H9 (cell line): ENCODE measurements around the gene ZNRF3. TPM values are rescaled to one million over a fixed set of nuclear protein-coding genes. Genes with fewer than 3 reads are reported as not detected.

Experiments
- DNase-seq: peaks from one replicate; pipeline ENCODE4 v3.0.0-alpha.2; 2017
- H2AFZ ChIP-seq: one replicate; pipeline ENCODE4 v1.6.1; 2013; ENCODE audit warnings: mild to moderate bottlenecking, low read length, control low read depth, moderate library complexity
- H2AK5ac ChIP-seq: 2 replicates; pipeline ENCODE4 v1.6.1; 2013; ENCODE audit warnings: low read length, control low read depth, mixed read lengths; ENCODE audit not compliant: insufficient read length
- H2BK120ac ChIP-seq: one replicate; pipeline ENCODE4 v1.6.1; 2013; ENCODE audit warnings: low read depth, mild to moderate bottlenecking, low read length, control low read depth, inconsistent platforms; ENCODE audit not compliant: poor library complexity, severe bottlenecking
- H2BK12ac ChIP-seq: 2 replicates; pipeline ENCODE4 v1.6.1; 2013; ENCODE audit warnings: low read length, control low read depth, mixed read lengths, low read depth; ENCODE audit not compliant: insufficient read length
- H2BK15ac ChIP-seq: 2 replicates; pipeline ENCODE4 v1.6.1; 2013; ENCODE audit warnings: low read depth, low read length, control low read depth
- H2BK20ac ChIP-seq: one replicate; pipeline ENCODE4 v1.6.1; 2013; ENCODE audit warnings: low read depth, mild to moderate bottlenecking, low read length, control low read depth, inconsistent platforms; ENCODE audit not compliant: poor library complexity, severe bottlenecking
- H2BK5ac ChIP-seq: 2 replicates; pipeline ENCODE4 v1.6.1; 2013; ENCODE audit warnings: low read length, control low read depth, mixed read lengths; ENCODE audit not compliant: insufficient read length
- H3K14ac ChIP-seq: 2 replicates; pipeline ENCODE4 v1.6.1; 2013; ENCODE audit warnings: low read length, control low read depth; ENCODE audit not compliant: insufficient read depth
- H3K18ac ChIP-seq: 2 replicates; pipeline ENCODE4 v1.6.1; 2013; ENCODE audit warnings: low read depth, mild to moderate bottlenecking, mixed read lengths, low read length, control low read depth; ENCODE audit not compliant: insufficient read length
- H3K23ac ChIP-seq: 2 replicates; pipeline ENCODE4 v1.6.1; 2013; ENCODE audit warnings: low read length, control low read depth, mixed read lengths, low read depth; ENCODE audit not compliant: insufficient read length
- H3K23me2 ChIP-seq: 2 replicates; pipeline ENCODE4 v1.6.1; 2013; ENCODE audit warnings: low read depth, mild to moderate bottlenecking, mixed read lengths, low read length, control low read depth; ENCODE audit not compliant: insufficient read length, poor library complexity, severe bottlenecking
- H3K27ac ChIP-seq: 2 replicates; pipeline ENCODE4 v1.5.1; 2013; ENCODE audit warnings: low read length, control low read depth, mixed read lengths, low read depth; ENCODE audit not compliant: insufficient read length
- H3K27me3 ChIP-seq: 2 replicates; pipeline ENCODE4 v1.6.1; 2013; ENCODE audit warnings: low read length, control low read depth, inconsistent platforms; ENCODE audit not compliant: insufficient read depth
- H3K4ac ChIP-seq: 2 replicates; pipeline ENCODE4 v1.6.1; 2013; ENCODE audit warnings: low read depth, mild to moderate bottlenecking, control low read depth, inconsistent platforms, low read length, moderate library complexity
- H3K4me1 ChIP-seq: 2 replicates; pipeline ENCODE4 v1.6.1; 2013; ENCODE audit warnings: low read length, control low read depth, inconsistent platforms; ENCODE audit not compliant: insufficient read depth
- H3K4me2 ChIP-seq: 2 replicates; pipeline ENCODE4 v1.6.1; 2013; ENCODE audit warnings: low read length, control low read depth, mixed read lengths; ENCODE audit not compliant: insufficient read length, insufficient read depth
- H3K56ac ChIP-seq: 2 replicates; pipeline ENCODE4 v1.6.1; 2013; ENCODE audit warnings: low read depth, mild to moderate bottlenecking, mixed read lengths, low read length, control low read depth; ENCODE audit not compliant: insufficient read length
- H3K79me1 ChIP-seq: 2 replicates; pipeline ENCODE4 v1.6.1; 2013; ENCODE audit warnings: low read depth, mild to moderate bottlenecking, moderate library complexity, low read length, control low read depth, inconsistent platforms; ENCODE audit not compliant: insufficient read depth, poor library complexity, severe bottlenecking
- H3K79me2 ChIP-seq: 2 replicates; pipeline ENCODE4 v1.6.1; 2013; ENCODE audit warnings: low read length, control low read depth, inconsistent platforms; ENCODE audit not compliant: insufficient read depth
- H3K9ac ChIP-seq: 2 replicates; pipeline ENCODE4 v1.6.1; 2013; ENCODE audit warnings: low read length, control low read depth, mixed read lengths; ENCODE audit not compliant: insufficient read length; ENCODE audit errors: extremely low read depth
- H3K9me3 ChIP-seq: one replicate; pipeline ENCODE4 v1.6.1; 2013; ENCODE audit warnings: low read depth, low read length, inconsistent platforms; ENCODE audit not compliant: control insufficient read depth
- H3T11ph ChIP-seq: one replicate; pipeline ENCODE4 v1.6.1; 2013; ENCODE audit warnings: mild to moderate bottlenecking, low read length, control low read depth, inconsistent platforms
- H4K20me1 ChIP-seq: one replicate; pipeline ENCODE4 v1.6.1; 2013; ENCODE audit not compliant: control insufficient read depth, insufficient read length, insufficient read depth
- H4K5ac ChIP-seq: 2 replicates; pipeline ENCODE4 v1.6.1; 2013; ENCODE audit warnings: low read depth, mild to moderate bottlenecking, mixed read lengths, low read length, control low read depth; ENCODE audit not compliant: insufficient read length
- H4K8ac ChIP-seq: replicated peaks from 2 replicates; pipeline ENCODE4 v1.6.1; 2013; ENCODE audit warnings: low read length, control low read depth, mixed read lengths, low read depth; ENCODE audit not compliant: insufficient read length
- H4K91ac ChIP-seq: 2 replicates; pipeline ENCODE4 v1.6.1; 2013; ENCODE audit warnings: low read depth, mild to moderate bottlenecking, moderate library complexity, mixed read lengths, low read length, control low read depth; ENCODE audit not compliant: insufficient read length
- H3K27ac Mint-ChIP-seq, 3 experiments: 2 replicates in 2 of 3; 3 replicates in 1 of 3; pipeline ENCODE4 v1.8.0; 2020 to 2021; ENCODE audit warnings: mixed read lengths in 3 of 3, mild to moderate bottlenecking in 1 of 3, moderate library complexity in 1 of 3
- H3K27me3 Mint-ChIP-seq: 2 replicates; pipeline ENCODE4 v1.8.0; 2021; ENCODE audit warnings: low read depth, mild to moderate bottlenecking, moderate library complexity, mixed read lengths
- H3K36me3 Mint-ChIP-seq, 3 experiments: 2 replicates in 2 of 3; 3 replicates in 1 of 3; pipeline ENCODE4 v1.8.0; 2020 to 2021; ENCODE audit warnings: low read depth in 3 of 3, mixed read lengths in 3 of 3; ENCODE audit not compliant: insufficient read depth in 1 of 3
- H3K4me1 Mint-ChIP-seq, 2 experiments: 2 replicates each; pipeline ENCODE4 v1.8.0; 2020; ENCODE audit warnings: mixed read lengths in 2 of 2
- H3K4me3 Mint-ChIP-seq, 2 experiments: 2 replicates in 1 of 2; 3 replicates in 1 of 2; pipeline ENCODE4 v1.8.0; 2020 to 2021; ENCODE audit warnings: mild to moderate bottlenecking in 2 of 2, mixed read lengths in 2 of 2, moderate library complexity in 1 of 2
- H3K9me3 Mint-ChIP-seq, 2 experiments: 2 replicates in 1 of 2; 3 replicates in 1 of 2; pipeline ENCODE4 v1.8.0; 2020; ENCODE audit warnings: mild to moderate bottlenecking in 2 of 2, mixed read lengths in 2 of 2, moderate library complexity in 1 of 2
- WGBS: extraction: QIAGEN DNeasy Blood & Tissue Kit; methylation state at CpG from one replicate; pipeline ENCODE4 v1.1.7; 2013; ENCODE audit warnings: missing lambda C conversion rate, low lambda C conversion rate, mixed read lengths; ENCODE audit not compliant: insufficient read length; ENCODE audit errors: extremely low coverage; 5-methylcytosine and 5-hydroxymethylcytosine counted together
- total RNA-seq: library from RNA; stranded (reverse); gene quantifications from 2 replicates; pipeline ENCODE4 v1.2.1, GENCODE V29; 2021
- TF ChIP-seq, protein P1 (sequence below): fragments of 200-600 bp; sonication (generic); conservative IDR thresholded peaks from 3 replicates; pipeline ENCODE4 v1.8.0; 2021; ENCODE audit warnings: antibody characterized with exemption, mild to moderate bottlenecking

The ZNRF3 gene
- total RNA-seq, 1 experiment from 2014 or later, result 20.6 TPM

DNA sequence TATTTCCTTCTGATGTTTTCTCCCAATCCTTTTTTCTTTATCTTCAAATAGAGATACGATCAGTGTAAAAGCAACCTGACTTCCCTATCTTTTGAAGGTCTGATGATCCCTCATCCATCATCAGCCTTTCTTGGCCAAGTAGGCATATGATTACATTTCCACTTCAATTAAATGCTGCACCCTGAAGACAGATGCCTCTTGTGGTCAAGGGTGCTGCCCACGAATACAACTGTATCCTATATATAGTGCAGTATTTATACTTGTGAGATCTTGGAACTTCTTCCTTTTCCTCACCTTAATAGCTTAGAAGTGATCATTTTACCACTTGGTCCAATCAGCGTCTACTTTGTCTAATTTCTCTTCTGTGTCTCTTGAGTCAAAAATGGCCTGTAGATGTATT lies 9.3 kb upstream of the ZNRF3 start:
- Histone ChIP-seq H3K23me2 (no peaks in the 10 kb centered on the region), H3K79me1 (no peaks in the 10 kb centered on the region), H3K4me2 (no peak overlapping the region), H3K4ac (no peak overlapping the region), H3K56ac (no peak overlapping the region), H4K5ac (no peak overlapping the region), H2AK5ac (no peak overlapping the region), H4K20me1 (no peaks in the 10 kb centered on the region), H3K79me2 (no peaks in the 10 kb centered on the region), H3K27me3 (no peaks in the 10 kb centered on the region), H2AFZ (no peak overlapping the region), H3K4me1 (no peaks in the 10 kb centered on the region), H2BK20ac (no peak overlapping the region), H2BK120ac (no peak overlapping the region), H3T11ph (no peak overlapping the region), H4K8ac (no peak overlapping the region), H3K18ac (no peak overlapping the region), H2BK15ac (no peak overlapping the region), H3K14ac (no peak overlapping the region), H3K27ac (no peak overlapping the region), H2BK5ac (no peak overlapping the region), H3K9me3 (no peaks in the 10 kb centered on the region), H3K23ac (no peak overlapping the region), H3K9ac (no peak overlapping the region), H4K91ac (no peak overlapping the region), H2BK12ac (no peak overlapping the region)
- Mint-ChIP-seq H3K27ac (no peak overlapping the region; a peak in 1 of 7 replicates), H3K9me3 (no peaks in the 10 kb centered on the region), H3K36me3 (no peaks in the 10 kb centered on the region), H3K27me3 (no peaks in the 10 kb centered on the region), H3K4me3 (no peak overlapping the region), H3K4me1 (peaks cover 6 to 7% of the 10 kb centered on the region in 2 experiments)
- DNase-seq, result no peak
- TF ChIP-seq, protein P1, sequence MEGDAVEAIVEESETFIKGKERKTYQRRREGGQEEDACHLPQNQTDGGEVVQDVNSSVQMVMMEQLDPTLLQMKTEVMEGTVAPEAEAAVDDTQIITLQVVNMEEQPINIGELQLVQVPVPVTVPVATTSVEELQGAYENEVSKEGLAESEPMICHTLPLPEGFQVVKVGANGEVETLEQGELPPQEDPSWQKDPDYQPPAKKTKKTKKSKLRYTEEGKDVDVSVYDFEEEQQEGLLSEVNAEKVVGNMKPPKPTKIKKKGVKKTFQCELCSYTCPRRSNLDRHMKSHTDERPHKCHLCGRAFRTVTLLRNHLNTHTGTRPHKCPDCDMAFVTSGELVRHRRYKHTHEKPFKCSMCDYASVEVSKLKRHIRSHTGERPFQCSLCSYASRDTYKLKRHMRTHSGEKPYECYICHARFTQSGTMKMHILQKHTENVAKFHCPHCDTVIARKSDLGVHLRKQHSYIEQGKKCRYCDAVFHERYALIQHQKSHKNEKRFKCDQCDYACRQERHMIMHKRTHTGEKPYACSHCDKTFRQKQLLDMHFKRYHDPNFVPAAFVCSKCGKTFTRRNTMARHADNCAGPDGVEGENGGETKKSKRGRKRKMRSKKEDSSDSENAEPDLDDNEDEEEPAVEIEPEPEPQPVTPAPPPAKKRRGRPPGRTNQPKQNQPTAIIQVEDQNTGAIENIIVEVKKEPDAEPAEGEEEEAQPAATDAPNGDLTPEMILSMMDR, result no peak
- WGBS, result no CpG with 5 or more reads among the region's 3 CpGs
